ENCODE data around the gene CETP. TPM values are rescaled to one million over a fixed set of nuclear protein-coding genes. Genes with fewer than 3 reads are reported as not detected.

CETP gene
- total and polyA plus RNA-seq, 2 of the 8 experiments (the other 6 are each of a cell fraction or from before 2014, with no cell fraction given): not detected

GRCh38 chr16:56948234-56948633, 13.5 kb upstream of the CETP start:
- 94% methylated on average over 6 of the region's 6 CpGs; no CpG with 5 or more reads in 1 of the 2 experiments for WGBS, 2 experiments (ENCODE audit: extremely low coverage in 1 of 2, insufficient coverage in 1 of 2, insufficient read length in 1 of 2, insufficient replicate concordance in 2 of 2, low coverage in 1 of 2, low lambda C conversion rate in 2 of 2, missing lambda C conversion rate in 1 of 2)
- no peak overlapping the region for H2BK20ac ChIP-seq (ENCODE audit: low read length)
- FAIRE-seq: no peak
- H3K9ac ChIP-seq (replicated peaks in 1 of 4; ENCODE audit: extremely low read depth in 1 of 4, low read depth in 3 of 4, low read length in 3 of 4): no peak overlapping the region
- H3K79me1 ChIP-seq (ENCODE audit: low read depth, low read length): no peaks in the 10 kb centered on the region
- H2BK15ac ChIP-seq (ENCODE audit: low read length): no peak overlapping the region
- H2BK120ac ChIP-seq (replicated peaks; ENCODE audit: low read depth, low read length): no peak overlapping the region
- ChIA-PET POLR2A (ENCODE audit: partially characterized antibody) (interaction anchor here (8.0 kb wide), 1 partner anchor 14 kb away, joined by 125 read pairs; the partner anchor contains the start of gene HERPUD1), CTCF (ENCODE audit: partially characterized antibody) (interaction anchor here (1.1 to 2.0 kb wide), 4 partner anchors 10 to 156 kb away, joined by 5 to 8 read pairs (median 6); no protein-coding TSS in a partner anchor)
- peaks cover 0 to 2% of the 10 kb centered on the region in 2 experiments for H4K20me1 ChIP-seq (replicated peaks in 1 of 2; ENCODE audit: control insufficient read depth in 1 of 2, insufficient read depth in 2 of 2, low read length in 2 of 2)
- no peaks in the 10 kb centered on the region for H3K4me1 ChIP-seq (replicated peaks in 1 of 4; ENCODE audit: control insufficient read depth in 3 of 4, insufficient read depth in 4 of 4, low read length in 3 of 4)
- no peak overlapping the region for H3K23ac ChIP-seq (ENCODE audit: insufficient read length)
- no peak overlapping the region for H4K8ac ChIP-seq (ENCODE audit: extremely low read depth, insufficient read depth, low read length)
- no peak overlapping the region for H4K5ac ChIP-seq (ENCODE audit: insufficient read length, low read depth, low read length)
- no peak overlapping the region for H3K14ac ChIP-seq (ENCODE audit: insufficient read length)
- H2BK5ac ChIP-seq (ENCODE audit: low read depth, low read length): no peak overlapping the region
- H3K36me3 ChIP-seq (ENCODE audit: control insufficient read depth in 2 of 4, insufficient read depth in 4 of 4, low read length in 3 of 4): peaks cover 2 to 15% (median 10%) of the 10 kb centered on the region in 4 experiments; a peak in 5 of 8 replicates
- H4K91ac ChIP-seq (replicated peaks; ENCODE audit: insufficient read length, low read length): no peak overlapping the region
- no peak overlapping the region for H3K27ac ChIP-seq (ENCODE audit: low read depth, low read length)
- no peak for DNase-seq (ENCODE audit: low read depth in 1 of 2, low spot score in 2 of 2)
- H3K79me2 ChIP-seq (ENCODE audit: control insufficient read depth in 1 of 2, insufficient read depth in 2 of 2, low read length in 2 of 2): no peaks in the 10 kb centered on the region
- no peaks in the 10 kb centered on the region for H3K9me3 ChIP-seq (ENCODE audit: insufficient read depth in 2 of 2, low read depth in 1 of 2, low read length in 1 of 2)
- H3K18ac ChIP-seq (ENCODE audit: extremely low read depth, low read length): no peak overlapping the region
- H3K56ac ChIP-seq (replicated peaks; ENCODE audit: insufficient read length, low read depth, low read length): no peak overlapping the region
- no peaks in the 10 kb centered on the region for H3K23me2 ChIP-seq (ENCODE audit: low read depth, low read length)
- no peak overlapping the region for H3K4me3 ChIP-seq (ENCODE audit: extremely low read depth in 1 of 4, insufficient read depth in 2 of 4, low read depth in 3 of 4, low read length in 4 of 4)
- no peak overlapping the region for H3K4me2 ChIP-seq (ENCODE audit: insufficient read depth in 1 of 2, low read depth in 2 of 2, low read length in 2 of 2)
- no peak overlapping the region for H2BK12ac ChIP-seq (ENCODE audit: low read depth, low read length)
- H2AFZ ChIP-seq (ENCODE audit: low read length): no peak overlapping the region
- H3K27me3 ChIP-seq (replicated peaks in 1 of 4; ENCODE audit: control insufficient read depth in 3 of 4, extremely low read depth in 1 of 4, insufficient read depth in 3 of 4, low read length in 3 of 4): no peaks in the 10 kb centered on the region
- H3K4ac ChIP-seq (replicated peaks; ENCODE audit: insufficient read length, low read depth, low read length): no peak overlapping the region
- H2AK5ac ChIP-seq (ENCODE audit: low read depth, low read length): no peak overlapping the region
- TF ChIP-seq GABPA (IDR thresholded peaks at IDR 0.05; ENCODE audit: borderline replicate concordance, insufficient read depth, low read length): no peak
- TF ChIP-seq CBX8 (IDR thresholded peaks at IDR 0.05; ENCODE audit: borderline replicate concordance, low read depth, low read length): no peak
- TF ChIP-seq SUZ12 (IDR thresholded peaks at IDR 0.05; ENCODE audit: low read length): no peak
- TF ChIP-seq ASH2L (IDR thresholded peaks at IDR 0.05; ENCODE audit: low read length): no peak
- no peak for TF ChIP-seq NANOG (IDR thresholded peaks at IDR 0.05; ENCODE audit: insufficient read depth, low read depth, low read length, poor library complexity, severe bottlenecking)
- no peak for TF ChIP-seq KDM4A (IDR thresholded peaks at IDR 0.05; ENCODE audit: low read depth, low read length, severe bottlenecking)
- TF ChIP-seq SIN3A (conservative IDR thresholded peaks at IDR 0.05 in 1 of 2, IDR thresholded peaks at IDR 0.05 in 1 of 2; ENCODE audit: low read depth in 1 of 2, low read length in 2 of 2): no peak
- no peak for TF ChIP-seq HDAC6 (IDR thresholded peaks at IDR 0.05; ENCODE audit: low read depth, low read length)
- TF ChIP-seq CHD1 (IDR thresholded peaks at IDR 0.05; ENCODE audit: low read depth, low read length): no peak
- no peak for TF ChIP-seq GTF2F1 (IDR thresholded peaks at IDR 0.05; ENCODE audit: borderline replicate concordance, low read depth, low read length)
- no peak for TF ChIP-seq CHD2 (IDR thresholded peaks at IDR 0.05; ENCODE audit: low read length)
- TF ChIP-seq, protein P1, sequence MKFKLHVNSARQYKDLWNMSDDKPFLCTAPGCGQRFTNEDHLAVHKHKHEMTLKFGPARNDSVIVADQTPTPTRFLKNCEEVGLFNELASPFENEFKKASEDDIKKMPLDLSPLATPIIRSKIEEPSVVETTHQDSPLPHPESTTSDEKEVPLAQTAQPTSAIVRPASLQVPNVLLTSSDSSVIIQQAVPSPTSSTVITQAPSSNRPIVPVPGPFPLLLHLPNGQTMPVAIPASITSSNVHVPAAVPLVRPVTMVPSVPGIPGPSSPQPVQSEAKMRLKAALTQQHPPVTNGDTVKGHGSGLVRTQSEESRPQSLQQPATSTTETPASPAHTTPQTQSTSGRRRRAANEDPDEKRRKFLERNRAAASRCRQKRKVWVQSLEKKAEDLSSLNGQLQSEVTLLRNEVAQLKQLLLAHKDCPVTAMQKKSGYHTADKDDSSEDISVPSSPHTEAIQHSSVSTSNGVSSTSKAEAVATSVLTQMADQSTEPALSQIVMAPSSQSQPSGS (IDR thresholded peaks at IDR 0.05; ENCODE audit: low read length): no peak
